H1 (cell line): ENCODE data around the gene YWHAB.

Source experiments
- CTCF ChIP-seq, 3 experiments: IDR thresholded peaks; 1 replicate in 2 of 3; 2 replicates in 1 of 3; pipeline versions ENCODE4 v1.5.1 to v1.6.1; 2011; ENCODE audit warnings: low read length in 3 of 3, mild to moderate bottlenecking in 3 of 3, inconsistent platforms in 2 of 3, low read depth in 1 of 3, moderate library complexity in 1 of 3; ENCODE audit not compliant: insufficient read depth in 1 of 3; ENCODE audit errors: control extremely low read depth in 1 of 3
- EZH2 ChIP-seq: fragments of 200-600 bp; sonication (generic); IDR thresholded peaks from 2 replicates; pipeline ENCODE4 v1.7.1; 2012; ENCODE audit warnings: low read depth, mild to moderate bottlenecking, moderate library complexity, low read length, inconsistent platforms; ENCODE audit not compliant: severe bottlenecking
- KDM1A ChIP-seq: fragments of 200-600, 300-600 bp; sonication (generic); IDR thresholded peaks from 2 replicates; pipeline ENCODE4 v1.7.1; 2016; ENCODE audit warnings: mild to moderate bottlenecking, low read length, borderline replicate concordance
- MAX ChIP-seq: IDR thresholded peaks from 2 replicates; pipeline ENCODE4 v1.6.1; 2012; ENCODE audit warnings: inconsistent platforms
- POLR2A ChIP-seq, 2 experiments: IDR thresholded peaks; 1 replicate in 1 of 2; 2 replicates in 1 of 2; pipeline ENCODE4 v1.6.1; 2011; ENCODE audit warnings: low read depth in 2 of 2, low read length in 2 of 2, mild to moderate bottlenecking in 2 of 2; ENCODE audit errors: control extremely low read depth in 1 of 2
- RAD21 ChIP-seq, 2 experiments: IDR thresholded peaks in 1 of 2; conservative IDR thresholded peaks in 1 of 2; 2 replicates each; pipeline ENCODE4 v1.6.1; 2011; ENCODE audit warnings: low read depth in 2 of 2, low read length in 2 of 2, improper control_type of control experiment in 1 of 2, inconsistent platforms in 1 of 2, mild to moderate bottlenecking in 1 of 2, moderate library complexity in 1 of 2
- YY1 ChIP-seq: IDR thresholded peaks from 2 replicates; pipeline ENCODE4 v1.6.1; 2011; ENCODE audit warnings: low read depth, mild to moderate bottlenecking, low read length

GRCh38 chr20:44869471-44869870 is 16.0 kb upstream of the YWHAB start:
- TF ChIP-seq YY1 = no peak
- no peak for TF ChIP-seq CTCF (IDR thresholded peaks at IDR 0.05; ENCODE audit: control extremely low read depth in 1 of 3, insufficient read depth in 1 of 3, low read depth in 1 of 3, low read length in 3 of 3)
- TF ChIP-seq EZH2 = no peak
- no peak for TF ChIP-seq MAX
- no peak for TF ChIP-seq POLR2A (IDR thresholded peaks at IDR 0.05; ENCODE audit: control extremely low read depth in 1 of 2, low read depth in 2 of 2, low read length in 2 of 2)
- no peak for TF ChIP-seq KDM1A
- no peak for TF ChIP-seq RAD21 (IDR thresholded peaks at IDR 0.05 in 1 of 2, conservative IDR thresholded peaks at IDR 0.05 in 1 of 2; ENCODE audit: low read depth in 2 of 2, low read length in 2 of 2)
